Measurements from ENCODE around the gene DNAJC18. TPM values are rescaled to one million over a fixed set of nuclear protein-coding genes. Genes with fewer than 3 reads are reported as not detected.
"Not testable (repeated sequence)": the region's sequence is repeated elsewhere in the genome, so short reads cannot be mapped to it uniquely, and the experiment has no call there.

DNAJC18 gene
- total RNA-seq, 1 donor from 2014 or later: 36.3 TPM

GRCh38 chr5:139443831-139444453 is 4.6 kb upstream of the DNAJC18 start:
- peaks cover 85% of the 10 kb centered on the region for H3K4me1 Mint-ChIP-seq (ENCODE audit: low read depth)
- H3K4me3 Mint-ChIP-seq: peak overlapping the region; percentile 51
- intact Hi-C loops (cut with micrococcal nuclease): no loop called here
- H3K27ac Mint-ChIP-seq: peak overlapping the region; percentile 76
- no peak for DNase-seq (ENCODE audit: low spot score)
- H3K9me3 Mint-ChIP-seq: peaks cover 17% of the 10 kb centered on the region
- H3K36me3 Mint-ChIP-seq (ENCODE audit: low read depth): peaks cover 21% of the 10 kb centered on the region
- no peaks in the 10 kb centered on the region for H3K27me3 Mint-ChIP-seq (ENCODE audit: insufficient read depth)

DNA sequence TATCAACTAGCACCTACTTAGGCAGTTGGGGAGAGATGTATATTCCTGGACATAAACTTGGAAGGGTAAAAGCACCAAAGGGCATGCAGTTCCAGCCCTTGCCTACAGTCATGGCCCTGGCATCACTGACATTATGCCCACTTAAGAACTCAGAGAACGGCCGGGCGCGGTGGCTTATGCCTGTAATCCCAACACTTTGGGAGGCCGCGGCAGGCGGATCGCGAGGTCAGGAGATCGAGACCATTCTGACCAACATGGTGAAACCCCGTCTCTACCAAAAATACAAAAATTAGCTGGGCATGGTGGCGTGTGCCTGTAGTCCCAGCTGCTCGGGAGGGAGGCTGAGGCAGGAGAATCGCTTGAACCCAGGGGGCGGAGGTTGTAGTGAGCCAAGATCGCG is 1.1 kb upstream of the DNAJC18 start:
- H3K36me3 Mint-ChIP-seq (ENCODE audit: low read depth); DNase-seq (ENCODE audit: low spot score); H3K4me3 Mint-ChIP-seq; intact Hi-C loops (cut with micrococcal nuclease); H3K27me3 Mint-ChIP-seq (ENCODE audit: insufficient read depth); H3K9me3 Mint-ChIP-seq: not testable (repeated sequence)
- peaks cover 71% of the 10 kb centered on the region for H3K4me1 Mint-ChIP-seq (ENCODE audit: low read depth)
- H3K27ac Mint-ChIP-seq: peak overlapping the region; percentile 99

DNA sequence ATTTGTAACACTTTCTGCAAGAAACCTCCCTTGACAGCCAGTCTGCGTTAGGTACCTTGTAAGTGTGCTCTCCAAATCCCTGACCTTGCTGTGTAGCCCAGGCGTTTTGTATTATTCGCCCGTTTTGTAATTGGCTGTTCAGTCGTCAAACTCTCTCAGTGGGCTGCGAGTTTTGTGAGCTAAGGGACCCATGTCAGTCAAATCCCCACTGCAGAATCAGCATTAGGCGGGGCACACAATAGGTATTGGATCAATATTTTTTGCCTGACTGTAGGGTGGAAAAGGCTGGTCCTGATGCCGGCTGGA is 665 bp downstream of the DNAJC18 start:
- Mint-ChIP-seq H3K4me1 (ENCODE audit: low read depth) (peaks cover 60% of the 10 kb centered on the region), H3K4me3 (peak overlapping the region; percentile 95), H3K27me3 (ENCODE audit: insufficient read depth) (no peaks in the 10 kb centered on the region), H3K27ac (peak overlapping the region; percentile 79), H3K36me3 (ENCODE audit: low read depth) (peaks cover 14% of the 10 kb centered on the region), H3K9me3 (no peaks in the 10 kb centered on the region)
- intact Hi-C loops (cut with micrococcal nuclease): loop anchor here (1.0 to 5.0 kb wide), 9 partner anchors 9 to 139 kb away; partner anchors contain the start of genes SPATA24, STING1 and UBE2D2
- DNase-seq (ENCODE audit: low spot score): no peak

GRCh38 chr5:139435676-139436075 is 3.6 kb downstream of the DNAJC18 start:
- H3K36me3 Mint-ChIP-seq (ENCODE audit: low read depth): peaks cover 23% of the 10 kb centered on the region

DNA sequence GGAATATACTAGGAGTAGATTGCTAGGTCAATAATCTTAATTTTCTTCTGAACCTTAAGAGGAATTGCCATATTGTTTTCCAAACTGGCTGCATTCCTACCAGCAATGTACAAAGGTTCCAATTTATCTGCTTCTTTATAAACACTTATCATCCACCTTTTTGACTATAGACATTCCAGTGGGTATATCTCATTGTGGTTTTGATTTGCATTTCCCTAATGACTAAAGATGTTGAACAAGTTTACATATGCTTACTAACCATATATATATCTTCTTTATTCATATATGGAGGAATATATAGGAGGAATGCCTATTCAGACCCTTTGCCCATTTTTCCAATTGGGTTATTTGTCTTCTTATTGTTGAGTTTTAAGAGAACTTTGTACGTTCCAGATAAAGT is 7.6 kb downstream of the DNAJC18 start:
- no peaks in the 10 kb centered on the region for H3K9me3 Mint-ChIP-seq
- H3K4me1 Mint-ChIP-seq (ENCODE audit: low read depth): peaks cover 10% of the 10 kb centered on the region
- no peaks in the 10 kb centered on the region for H3K27me3 Mint-ChIP-seq (ENCODE audit: insufficient read depth)
- H3K36me3 Mint-ChIP-seq (ENCODE audit: low read depth): peaks cover 27% of the 10 kb centered on the region
- H3K27ac Mint-ChIP-seq: no peak overlapping the region
- H3K4me3 Mint-ChIP-seq: no peak overlapping the region
- intact Hi-C loops (cut with micrococcal nuclease): no loop called here
- DNase-seq (ENCODE audit: low spot score): no peak

More at GRCh38 chr5:139435676-139436075, 3.6 kb downstream of the DNAJC18 start:
- Mint-ChIP-seq H3K9me3 (no peaks in the 10 kb centered on the region), H3K27me3 (ENCODE audit: insufficient read depth) (no peaks in the 10 kb centered on the region), H3K27ac (no peak overlapping the region), H3K4me1 (ENCODE audit: low read depth) (peaks cover 34% of the 10 kb centered on the region), H3K4me3 (no peak overlapping the region)
- no peak for DNase-seq (ENCODE audit: low spot score)
- intact Hi-C loops (cut with micrococcal nuclease): loop anchor here (5.0 kb wide), 1 partner anchor 142 kb away; no protein-coding TSS in a partner anchor

DNA sequence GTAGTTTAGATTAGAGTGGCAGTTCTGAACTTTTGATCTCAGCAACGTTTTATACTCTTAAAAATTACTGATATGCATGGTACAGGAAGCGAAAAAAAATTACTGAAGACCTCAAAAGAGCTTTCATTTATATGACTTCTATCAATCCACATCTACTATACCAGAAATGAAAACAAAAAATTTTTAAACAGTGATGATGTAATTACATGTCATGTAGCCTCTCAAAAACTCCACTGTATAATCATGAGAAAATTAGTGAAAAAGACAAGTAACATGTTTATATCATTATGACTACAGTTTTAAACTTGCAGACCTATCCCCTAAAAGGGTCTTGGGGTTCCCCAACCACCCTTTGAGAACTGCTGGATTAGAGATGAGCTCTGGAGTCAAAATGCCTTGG is 9.3 kb downstream of the DNAJC18 start:
- DNase-seq (ENCODE audit: low spot score): no peak
- Mint-ChIP-seq H3K9me3 (no peaks in the 10 kb centered on the region), H3K4me3 (no peak overlapping the region), H3K27me3 (ENCODE audit: insufficient read depth) (no peaks in the 10 kb centered on the region), H3K27ac (no peak overlapping the region), H3K4me1 (ENCODE audit: low read depth) (peaks cover 10% of the 10 kb centered on the region), H3K36me3 (ENCODE audit: low read depth) (peaks cover 34% of the 10 kb centered on the region)
- intact Hi-C loops (cut with micrococcal nuclease): no loop called here

DNA sequence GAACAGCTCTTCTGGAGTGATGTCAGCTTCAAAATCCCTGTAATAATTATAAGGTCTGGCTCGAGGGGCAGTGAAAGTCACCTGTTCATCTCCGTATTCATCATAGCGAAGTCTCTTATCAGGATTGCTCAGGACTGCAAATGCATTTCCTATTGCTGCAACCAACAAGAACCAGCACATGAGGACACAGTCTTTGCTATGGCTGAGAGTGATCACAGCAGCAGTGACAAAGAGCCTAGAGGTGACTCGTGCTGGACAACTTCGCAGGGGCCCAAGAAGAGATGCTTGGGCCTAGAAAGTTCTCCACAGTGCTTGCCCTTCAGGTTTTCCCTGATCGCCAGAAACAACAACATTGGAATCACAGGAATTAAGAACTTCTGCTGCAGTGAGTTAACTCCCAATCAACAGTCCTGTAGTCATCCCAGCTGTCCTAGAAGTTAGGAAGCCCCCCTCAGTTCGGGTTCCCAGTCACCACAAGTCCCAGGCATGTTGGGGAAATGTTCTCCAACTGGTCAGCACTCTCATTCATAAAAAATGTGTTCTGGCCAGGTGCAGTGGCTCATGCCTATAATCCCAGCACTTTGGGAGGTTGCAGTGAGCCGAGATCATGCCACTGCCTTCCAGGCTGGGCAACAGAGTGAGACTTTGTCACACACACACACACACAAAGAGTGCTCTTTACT is 13.0 kb downstream of the DNAJC18 start:
- Mint-ChIP-seq H3K4me3 (no peak overlapping the region), H3K27ac (no peak overlapping the region), H3K27me3 (ENCODE audit: insufficient read depth) (no peaks in the 10 kb centered on the region), H3K4me1 (ENCODE audit: low read depth) (peaks cover 24% of the 10 kb centered on the region), H3K36me3 (ENCODE audit: low read depth) (peaks cover 42% of the 10 kb centered on the region), H3K9me3 (no peaks in the 10 kb centered on the region)
- DNase-seq (ENCODE audit: low spot score): no peak
- intact Hi-C loops (cut with micrococcal nuclease): no loop called here

DNA sequence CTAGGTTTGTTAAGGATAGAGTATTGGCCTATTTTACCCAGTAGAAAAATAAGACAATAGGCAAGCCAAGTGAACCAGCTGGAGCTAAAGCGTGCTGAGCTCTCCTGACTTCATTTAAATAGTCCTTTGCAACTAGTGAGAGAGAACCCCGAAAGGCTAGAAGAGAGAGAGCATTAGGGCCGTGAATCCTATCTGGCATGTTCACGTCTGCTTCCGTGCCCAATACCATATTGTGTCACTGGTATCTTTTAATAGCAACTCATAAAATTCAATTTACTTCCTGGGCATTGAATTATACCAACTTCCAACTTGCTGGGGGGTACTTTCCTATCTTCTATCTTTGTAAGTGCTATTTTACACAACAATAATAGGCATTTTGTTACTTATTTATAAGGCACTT is 13.8 kb downstream of the DNAJC18 start:
- intact Hi-C loops (cut with micrococcal nuclease): no loop called here
- H3K4me1 Mint-ChIP-seq (ENCODE audit: low read depth): peaks cover 24% of the 10 kb centered on the region

GRCh38 chr5:139422307-139422893 is 16.9 kb downstream of the DNAJC18 start:
- H3K4me3 Mint-ChIP-seq: no peak overlapping the region
- peak overlapping the region; percentile 26 for H3K27ac Mint-ChIP-seq
- peaks cover 46% of the 10 kb centered on the region for H3K36me3 Mint-ChIP-seq (ENCODE audit: low read depth)

More for the DNA sequence above, 13.8 kb downstream of the DNAJC18 start:
- Mint-ChIP-seq H3K9me3 (no peaks in the 10 kb centered on the region), H3K27ac (no peak overlapping the region), H3K27me3 (ENCODE audit: insufficient read depth) (no peaks in the 10 kb centered on the region), H3K4me3 (no peak overlapping the region), H3K36me3 (ENCODE audit: low read depth) (peaks cover 41% of the 10 kb centered on the region)
- no peak for DNase-seq (ENCODE audit: low spot score)

GRCh38 chr5:139419226-139420192 is 19.8 kb downstream of the DNAJC18 start:
- H3K4me1 Mint-ChIP-seq (ENCODE audit: low read depth): peaks cover 50% of the 10 kb centered on the region
- H3K4me3 Mint-ChIP-seq: no peak overlapping the region
- H3K9me3 Mint-ChIP-seq: no peaks in the 10 kb centered on the region
- peaks cover 40% of the 10 kb centered on the region for H3K36me3 Mint-ChIP-seq (ENCODE audit: low read depth)
- peak overlapping the region; percentile 6 for H3K27ac Mint-ChIP-seq
- intact Hi-C loops (cut with micrococcal nuclease): loop anchor here (5.0 to 10.0 kb wide), 3 partner anchors 158 to 325 kb away; no protein-coding TSS in a partner anchor
- no peak for DNase-seq (ENCODE audit: low spot score)
- H3K27me3 Mint-ChIP-seq (ENCODE audit: insufficient read depth): no peaks in the 10 kb centered on the region

More at GRCh38 chr5:139422307-139422893, 16.9 kb downstream of the DNAJC18 start:
- Mint-ChIP-seq H3K27me3 (ENCODE audit: insufficient read depth) (no peaks in the 10 kb centered on the region), H3K4me1 (ENCODE audit: low read depth) (peaks cover 22% of the 10 kb centered on the region), H3K9me3 (no peaks in the 10 kb centered on the region)
- peak; percentile 54 for DNase-seq (ENCODE audit: low spot score)
- intact Hi-C loops (cut with micrococcal nuclease): loop anchor here (1.0 to 5.0 kb wide), 10 partner anchors 17 to 343 kb away; partner anchors contain the start of genes DNAJC18, SPATA24, STING1 and UBE2D2

GRCh38 chr5:139418793-139419192 is 20.5 kb downstream of the DNAJC18 start:
- Mint-ChIP-seq H3K27ac (no peak overlapping the region), H3K4me3 (no peak overlapping the region), H3K4me1 (ENCODE audit: low read depth) (peaks cover 54% of the 10 kb centered on the region), H3K27me3 (ENCODE audit: insufficient read depth) (no peaks in the 10 kb centered on the region), H3K36me3 (ENCODE audit: low read depth) (peaks cover 37% of the 10 kb centered on the region), H3K9me3 (no peaks in the 10 kb centered on the region)
- DNase-seq (ENCODE audit: low spot score): no peak
- intact Hi-C loops (cut with micrococcal nuclease): loop anchor here (10.0 kb wide), 1 partner anchor 326 kb away; no protein-coding TSS in a partner anchor

GRCh38 chr5:139417214-139417613 is 22.1 kb downstream of the DNAJC18 start:
- H3K4me3 Mint-ChIP-seq: no peak overlapping the region
- H3K36me3 Mint-ChIP-seq (ENCODE audit: low read depth): peaks cover 43% of the 10 kb centered on the region
- no peaks in the 10 kb centered on the region for H3K27me3 Mint-ChIP-seq (ENCODE audit: insufficient read depth)
- H3K27ac Mint-ChIP-seq: peak overlapping the region; percentile 94
- no peaks in the 10 kb centered on the region for H3K9me3 Mint-ChIP-seq
- H3K4me1 Mint-ChIP-seq (ENCODE audit: low read depth): peaks cover 61% of the 10 kb centered on the region
- intact Hi-C loops (cut with micrococcal nuclease): loop anchor here (10.0 kb wide), 1 partner anchor 328 kb away; no protein-coding TSS in a partner anchor
- no peak for DNase-seq (ENCODE audit: low spot score)
